Natural killer cell (primary cell): ENCODE results near the gene PARVG. TPM values are rescaled to one million over a fixed set of nuclear protein-coding genes. Genes with fewer than 3 reads are reported as not detected.

Experiments
- ATAC-seq, 3 donors: fragments of 150-1000 bp in 2 of 3; fragments of 200-7000 bp in 1 of 3; cut with Tn5 transposase; 1 replicate in 1 of 3; 2 replicates in 2 of 3; pipeline ENCODE4 v1.10.0; 2021; ENCODE audit warnings: mild to moderate bottlenecking in 2 of 3, moderate library complexity in 2 of 3
- DNase-seq, 2 donors: peaks; one replicate each; pipeline versions ENCODE4 v3.0.0 to v3.0.0-alpha.2; 2013 to 2021; ENCODE audit warnings: mixed read lengths in 1 of 2
- H3K27ac ChIP-seq: one replicate; pipeline ENCODE4 v1.5.1; 2013; ENCODE audit warnings: mild to moderate bottlenecking, low read length
- H3K27me3 ChIP-seq: one replicate; pipeline ENCODE4 v1.6.1; 2013; ENCODE audit warnings: low read length; ENCODE audit not compliant: control insufficient read depth, insufficient read depth
- H3K36me3 ChIP-seq: one replicate; pipeline ENCODE4 v1.6.1; 2013; ENCODE audit warnings: low read length; ENCODE audit not compliant: control insufficient read depth, insufficient read depth
- H3K4me1 ChIP-seq: one replicate; pipeline ENCODE4 v1.6.1; 2013; ENCODE audit warnings: low read length; ENCODE audit not compliant: control insufficient read depth, insufficient read depth
- H3K4me3 ChIP-seq: one replicate; pipeline ENCODE4 v1.5.1; 2013; ENCODE audit warnings: low read length
- H3K9me3 ChIP-seq: one replicate; pipeline ENCODE4 v1.6.1; 2013; ENCODE audit warnings: low read length; ENCODE audit not compliant: control insufficient read depth, insufficient read depth
- H3K27ac Mint-ChIP-seq, 2 donors: one replicate each; pipeline ENCODE4 v1.8.0; 2022; ENCODE audit warnings: mild to moderate bottlenecking in 2 of 2, mixed read lengths in 2 of 2, moderate library complexity in 1 of 2
- H3K27me3 Mint-ChIP-seq, 2 donors: one replicate each; pipeline ENCODE4 v1.8.0; 2022; ENCODE audit warnings: low read depth in 2 of 2, mixed read lengths in 2 of 2
- H3K36me3 Mint-ChIP-seq: one replicate; pipeline ENCODE4 v1.8.0; 2022; ENCODE audit warnings: mixed read lengths
- H3K4me1 Mint-ChIP-seq, 2 donors: one replicate each; pipeline ENCODE4 v1.8.0; 2022; ENCODE audit warnings: mixed read lengths in 2 of 2
- H3K4me3 Mint-ChIP-seq: one replicate; pipeline ENCODE4 v1.8.0; 2022; ENCODE audit warnings: mild to moderate bottlenecking, moderate library complexity, mixed read lengths
- H3K9me3 Mint-ChIP-seq, 2 donors: one replicate each; pipeline ENCODE4 v1.8.0; 2022; ENCODE audit warnings: mixed read lengths in 2 of 2
- CTCF ChIP-seq: fragments of 200-600 bp; IDR thresholded peaks from one replicate; pipeline ENCODE4 v1.8.0; 2022; ENCODE audit warnings: antibody characterized with exemption
- WGBS: methylation state at CpG from one replicate; pipeline ENCODE4 v1.1.7; 2013; ENCODE audit warnings: missing lambda C conversion rate; ENCODE audit not compliant: insufficient coverage; 5-methylcytosine and 5-hydroxymethylcytosine counted together
- intact Hi-C: fragments of 100-400 bp; cut with micrococcal nuclease; formaldehyde crosslinking; loops from one replicate; pipeline ENCODE4 v1.14.2; 2022
- total RNA-seq, 4 donors: library from RNA; stranded (reverse); fragments of 120-200 nt in 1 of 4; gene quantifications; one replicate each; pipeline versions ENCODE4 v1.2.3 to v1.2.4, GENCODE V29; 2013 to 2022

PARVG gene
- total RNA-seq, 3 donors from 2014 or later (not counting 1 experiment from before 2014, with no cell fraction given): 130 to 146 (median 131) TPM

GRCh38 chr22:44181912-44182587 lies 1.3 kb downstream of the PARVG start:
- H3K9me3 ChIP-seq: no peaks in the 10 kb centered on the region
- peak; percentile 17 to 45 (median 19) for ATAC-seq

DNA sequence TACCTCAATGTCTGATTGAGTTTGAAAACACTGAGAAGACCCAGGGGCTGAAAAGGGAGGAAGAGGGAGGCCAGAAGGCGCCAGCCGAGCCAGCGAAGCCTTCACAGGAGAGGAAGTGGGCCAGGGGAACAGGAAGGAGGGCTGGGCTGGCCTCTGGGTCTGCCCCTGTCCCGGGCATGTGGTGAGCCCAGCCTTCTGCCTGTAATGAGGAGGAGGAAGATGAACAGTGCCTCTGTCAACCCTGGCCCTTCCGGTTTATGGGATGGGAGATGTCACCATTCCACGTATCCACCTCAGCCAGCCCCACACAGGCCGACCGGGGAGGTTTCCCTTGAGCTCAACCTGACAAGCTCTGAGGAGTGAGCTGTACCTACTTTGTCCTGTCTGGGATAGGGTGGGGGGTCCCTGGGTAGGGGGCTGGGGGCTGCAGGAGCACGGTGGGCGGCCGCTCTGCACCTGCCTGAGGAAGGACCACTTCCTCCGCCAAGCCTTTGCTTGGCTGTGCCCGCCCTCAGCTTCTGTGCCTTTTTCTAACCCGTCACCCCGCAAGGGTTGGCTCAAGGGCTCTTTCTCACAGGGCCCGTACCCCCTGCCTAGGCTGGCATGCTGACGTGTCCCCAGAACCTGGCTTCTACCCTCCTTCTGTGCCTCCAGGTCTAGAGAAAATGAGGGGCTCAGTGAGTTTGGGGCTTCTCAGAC lies 2.0 kb downstream of the PARVG start:
- no peak for TF ChIP-seq CTCF
- peak overlapping the region; percentile 91 for H3K27ac Mint-ChIP-seq
- Histone ChIP-seq H3K36me3 (peaks cover 12% of the 10 kb centered on the region), H3K27ac (peak overlapping the region; percentile 71), H3K27me3 (no peaks in the 10 kb centered on the region), H3K4me1 (peaks cover 35% of the 10 kb centered on the region), H3K4me3 (peak overlapping the region; percentile 80), H3K9me3 (no peaks in the 10 kb centered on the region)
- DNase-seq (peak; percentile 41 to 58), ATAC-seq (peak; percentile 39 to 68 (median 46))
- 39% methylated on average over 13 of the region's 17 CpGs for WGBS
- no peaks in the 10 kb centered on the region for H3K9me3 Mint-ChIP-seq
- peaks cover 32 to 48% of the 10 kb centered on the region in 2 donors for H3K4me1 Mint-ChIP-seq
- H3K36me3 Mint-ChIP-seq: no peaks in the 10 kb centered on the region
- no peaks in the 10 kb centered on the region for H3K27me3 Mint-ChIP-seq
- peak overlapping the region; percentile 90 for H3K4me3 Mint-ChIP-seq
- intact Hi-C loops: loop anchor here (5.0 kb wide), 1 partner anchor 370 kb away; the partner anchor contains the start of gene EFCAB6

More at GRCh38 chr22:44181912-44182587, 1.3 kb downstream of the PARVG start:
- H3K27me3 ChIP-seq: no peaks in the 10 kb centered on the region
- intact Hi-C loops: loop anchor here (5.0 kb wide), 1 partner anchor 370 kb away; the partner anchor contains the start of gene EFCAB6
- H3K27ac ChIP-seq: peak overlapping the region; percentile 71
- Mint-ChIP-seq H3K27ac (peak overlapping the region; percentile 91), H3K4me1 (peaks cover 28 to 43% of the 10 kb centered on the region in 2 donors), H3K9me3 (no peaks in the 10 kb centered on the region), H3K36me3 (no peaks in the 10 kb centered on the region), H3K27me3 (no peaks in the 10 kb centered on the region), H3K4me3 (peak overlapping the region; percentile 90)
- DNase-seq: peak in 1 of 2 donors; percentile 43
- peaks cover 12% of the 10 kb centered on the region for H3K36me3 ChIP-seq
- peak overlapping the region; percentile 80 for H3K4me3 ChIP-seq
- TF ChIP-seq CTCF: no peak
- peaks cover 35% of the 10 kb centered on the region for H3K4me1 ChIP-seq
- WGBS: 2% methylated on average over 17 of the region's 17 CpGs

- WGBS: 74% methylated on average over 8 of the region's 8 CpGs
These were observed 2.5 kb downstream of the PARVG start for GRCh38 chr22:44183287-44183588.

More at GRCh38 chr22:44183287-44183588, 2.5 kb downstream of the PARVG start:
- intact Hi-C loops: loop anchor here (5.0 kb wide), 1 partner anchor 371 kb away; the partner anchor contains the start of gene EFCAB6
- no peak for ATAC-seq
- Histone ChIP-seq H3K4me3 (peak overlapping the region; percentile 80), H3K9me3 (no peaks in the 10 kb centered on the region), H3K36me3 (peaks cover 12% of the 10 kb centered on the region), H3K27ac (peak overlapping the region; percentile 71), H3K27me3 (no peaks in the 10 kb centered on the region), H3K4me1 (peaks cover 35% of the 10 kb centered on the region)
- Mint-ChIP-seq H3K9me3 (no peaks in the 10 kb centered on the region), H3K27ac (peak overlapping the region; percentile 91), H3K36me3 (no peaks in the 10 kb centered on the region), H3K4me1 (peaks cover 32 to 48% of the 10 kb centered on the region in 2 donors), H3K4me3 (peak overlapping the region; percentile 90), H3K27me3 (no peaks in the 10 kb centered on the region)
- no peak for TF ChIP-seq CTCF
- DNase-seq: no peak
